HG03103 (cell line): ENCODE measurements around the gene BICDL1.
"Not testable (repeated sequence)": the region's sequence is repeated elsewhere in the genome, so short reads cannot be mapped to it uniquely, and the experiment has no call there.

ENCODE experiments used
- ATAC-seq: cut with Tn5 transposase; IDR thresholded peaks from one replicate; pipeline ENCODE4 v1.9.1; 2021; ENCODE audit warnings: low read depth; ENCODE audit not compliant: unreplicated experiment

The BICDL1 gene

GRCh38 chr12:119998471-119999245, 9.6 kb downstream of the BICDL1 start:
- ATAC-seq = no peak

DNA sequence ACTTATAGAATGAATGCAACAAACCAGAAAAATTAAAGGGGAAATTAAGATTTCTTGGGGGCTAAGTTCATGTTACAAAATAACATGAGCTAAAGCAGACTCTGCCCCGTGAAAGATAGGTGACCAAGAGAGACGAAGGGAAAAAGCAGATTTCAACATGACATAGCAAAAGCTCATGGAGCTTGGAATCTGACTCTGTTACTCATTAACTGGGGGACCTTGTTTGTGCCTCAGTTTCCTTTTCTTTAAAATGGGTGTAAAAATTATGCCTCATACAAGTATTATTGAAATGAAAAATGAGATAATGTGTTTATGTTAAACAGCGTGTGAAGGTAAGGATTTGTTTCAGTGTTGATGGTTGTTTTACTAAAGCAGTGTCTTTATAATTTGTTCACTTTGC, 11.5 kb downstream of the BICDL1 start:
- no peak for ATAC-seq

DNA sequence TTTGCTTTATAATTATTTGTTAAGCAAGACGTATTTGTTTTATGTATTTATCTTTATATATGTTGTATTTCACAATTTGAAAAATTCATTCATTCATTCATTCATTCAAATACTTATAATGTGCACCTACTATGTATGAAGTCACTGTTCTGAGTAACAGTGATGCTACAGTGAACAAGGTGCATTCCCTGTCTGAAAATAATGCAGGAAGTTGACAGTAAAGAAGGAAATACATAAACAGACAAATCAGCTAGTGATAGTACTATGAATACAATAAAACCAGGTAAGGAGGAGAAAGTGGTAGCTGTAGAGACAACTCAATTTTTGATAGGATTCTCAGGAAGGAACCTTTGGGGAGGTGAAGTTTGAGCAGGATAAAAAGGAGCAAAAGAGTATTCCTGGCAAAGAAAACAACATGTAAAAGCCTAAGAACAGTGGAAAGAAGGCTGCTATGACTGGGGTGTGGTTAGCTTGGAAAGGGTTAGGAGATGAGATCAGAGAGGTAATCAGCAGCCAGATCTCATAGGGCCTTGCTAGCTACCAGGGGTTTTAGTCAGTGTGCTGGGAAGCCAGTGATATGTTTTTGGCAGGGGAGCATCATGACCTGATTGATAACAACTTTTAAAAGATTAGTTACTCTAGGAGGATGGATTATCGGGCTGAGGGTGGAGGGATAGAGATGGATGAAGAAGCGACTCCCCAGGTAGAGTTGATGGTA, 17.4 kb downstream of the BICDL1 start:
- no peak for ATAC-seq

DNA sequence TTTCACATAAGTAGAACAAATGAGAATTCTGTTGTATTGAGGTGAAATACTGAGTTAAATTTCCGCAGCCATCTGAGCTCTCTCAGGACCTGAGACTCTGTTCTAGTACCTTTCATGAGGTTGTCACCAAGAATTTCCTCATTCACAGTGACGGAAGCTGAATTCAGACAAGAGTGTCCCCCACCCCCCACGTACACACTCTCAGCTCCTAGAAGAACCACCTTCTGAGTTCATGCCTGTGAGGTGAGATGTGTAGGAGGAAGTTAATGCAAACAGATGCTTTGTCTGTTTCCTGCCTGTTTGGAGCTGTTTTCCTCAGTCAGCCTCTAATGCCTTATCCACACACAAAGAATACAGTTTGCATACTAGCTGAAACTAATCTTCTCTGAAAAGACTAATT, 18.2 kb downstream of the BICDL1 start:
- ATAC-seq = no peak

DNA sequence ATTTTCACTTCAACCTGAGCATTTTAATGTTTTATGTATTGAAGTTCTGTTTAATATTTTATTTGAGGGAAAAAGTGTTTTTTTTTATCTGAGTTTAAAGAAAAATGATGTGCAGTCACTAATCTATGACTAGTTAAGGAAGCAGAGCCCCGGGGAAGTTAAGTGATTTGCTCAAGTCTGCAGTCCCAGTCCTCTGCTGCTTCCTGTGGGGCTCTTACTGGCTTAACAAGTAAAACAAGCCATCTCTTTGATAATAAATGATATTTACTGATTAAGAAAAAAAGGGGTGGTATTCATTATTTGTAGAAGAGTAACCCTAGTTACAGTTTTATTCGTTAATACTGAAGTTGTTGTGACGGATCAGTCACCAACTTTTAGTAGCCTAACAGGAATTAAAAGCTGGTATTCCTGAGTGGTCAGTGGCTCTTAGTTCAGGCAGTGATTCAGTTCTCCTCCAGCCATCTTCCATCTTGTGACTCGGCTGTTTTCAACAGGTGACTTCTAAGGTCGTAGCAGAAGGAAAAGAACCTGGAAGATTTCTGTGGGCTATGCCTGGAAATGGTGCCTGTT, 21.7 kb downstream of the BICDL1 start:
- ATAC-seq = no peak

- peak; percentile 66 for ATAC-seq
Measured at GRCh38 chr12:120012067-120012621, 23.1 kb downstream of the BICDL1 start.

DNA sequence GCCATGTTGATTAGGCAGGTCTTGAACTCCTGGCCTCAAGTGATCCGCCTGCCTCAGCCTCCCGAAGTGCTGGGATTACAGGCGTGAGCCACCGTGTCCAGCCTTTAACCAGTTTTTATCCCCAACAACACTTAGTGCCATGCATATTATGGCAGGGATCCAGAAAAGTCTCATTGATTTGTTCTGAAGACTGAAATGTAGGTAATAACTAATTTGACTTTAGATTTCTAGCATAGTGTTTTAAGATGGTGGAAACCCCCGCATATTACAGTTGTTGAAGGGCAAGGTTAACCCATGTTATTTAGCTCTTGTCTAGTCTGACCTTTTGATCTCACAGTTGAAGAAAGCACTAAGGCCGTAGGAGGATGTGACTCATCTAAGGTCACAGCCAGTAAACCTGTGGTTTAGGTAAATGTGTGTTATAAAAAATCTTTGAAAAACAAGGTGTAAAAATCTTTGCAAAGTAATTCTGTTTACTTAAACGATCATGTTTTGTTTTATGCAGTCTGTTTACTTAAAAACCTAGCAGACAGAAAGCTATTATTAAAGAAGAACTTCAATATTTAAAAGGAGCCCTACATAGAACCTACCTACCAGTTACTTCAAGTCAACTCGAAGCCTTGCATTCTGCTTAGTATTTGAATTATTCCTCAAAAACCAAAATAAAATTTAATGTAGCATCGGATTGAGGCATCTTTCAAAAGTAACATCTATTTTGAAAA, 24.8 kb downstream of the BICDL1 start:
- peak; percentile 67 for ATAC-seq

- ATAC-seq = not testable (repeated sequence)
Measured at GRCh38 chr12:120014381-120014735, 25.3 kb downstream of the BICDL1 start.

- no peak for ATAC-seq
Measured at GRCh38 chr12:120015313-120015712, 26.3 kb downstream of the BICDL1 start.

DNA sequence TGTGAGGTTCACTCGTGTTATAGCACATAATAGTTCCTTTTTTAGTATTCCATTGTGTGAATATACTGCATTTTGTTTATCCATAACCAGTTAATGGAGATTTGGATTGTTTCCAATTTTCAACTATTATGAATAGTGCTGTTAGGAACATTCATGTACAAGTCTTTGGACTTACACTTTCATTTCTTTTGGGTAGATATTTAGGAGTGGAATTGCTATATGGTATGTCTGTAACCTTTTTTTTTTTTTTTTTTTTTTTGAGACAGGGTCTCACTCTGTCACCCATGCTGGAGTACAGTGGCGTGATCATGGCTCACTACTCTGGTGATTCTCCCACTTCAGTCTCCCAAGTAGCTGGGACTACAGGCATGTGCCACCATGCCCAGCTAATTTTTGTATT, 27.2 kb downstream of the BICDL1 start:
- not testable (repeated sequence) for ATAC-seq

DNA sequence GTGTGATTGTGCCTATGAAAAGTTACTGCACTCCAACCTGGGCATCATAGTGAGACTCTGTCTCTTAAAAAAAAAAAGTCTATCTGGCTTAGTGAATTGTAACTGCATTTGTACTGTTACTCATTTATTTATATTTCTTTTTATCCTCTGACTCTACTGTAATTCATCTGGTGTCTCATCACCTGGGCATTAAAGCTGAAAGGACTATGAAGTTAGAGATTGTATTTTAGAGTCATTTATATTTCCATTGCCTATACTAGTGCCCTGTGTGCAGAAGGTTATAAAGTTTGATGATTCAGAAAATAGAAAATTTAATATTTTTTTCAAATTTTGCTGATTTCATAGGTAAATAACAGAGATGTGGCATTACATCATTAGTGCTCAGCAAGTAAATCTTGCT, 30.2 kb downstream of the BICDL1 start:
- no peak for ATAC-seq

GRCh38 chr12:120019938-120020337, 30.9 kb downstream of the BICDL1 start:
- no peak for ATAC-seq

GRCh38 chr12:120024193-120024592, 35.2 kb downstream of the BICDL1 start:
- no peak for ATAC-seq

GRCh38 chr12:120025640-120026039, 36.6 kb downstream of the BICDL1 start:
- no peak for ATAC-seq

GRCh38 chr12:120032242-120032641, 43.2 kb downstream of the BICDL1 start:
- no peak for ATAC-seq

DNA sequence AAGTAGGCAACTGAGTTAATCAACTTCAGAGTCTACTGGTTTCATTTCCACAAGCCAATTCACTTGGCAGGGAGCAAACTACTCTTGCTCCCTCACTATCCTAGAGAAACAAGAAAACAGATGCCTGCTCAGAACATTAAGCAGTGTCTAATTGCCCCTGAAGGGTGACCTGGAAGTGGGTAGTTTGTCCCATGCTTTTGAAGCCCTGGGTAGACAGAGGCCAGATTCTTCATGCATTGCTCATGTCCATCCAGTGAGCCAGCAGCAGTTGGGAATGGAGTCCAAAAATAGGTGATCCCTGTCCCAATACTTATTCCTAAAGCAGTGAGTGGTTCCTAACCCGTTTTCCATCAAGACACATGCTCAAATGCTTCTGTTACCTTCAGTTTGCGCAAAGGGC, 48.8 kb downstream of the BICDL1 start:
- ATAC-seq = no peak

GRCh38 chr12:120039711-120040110, 50.7 kb downstream of the BICDL1 start:
- ATAC-seq = no peak

DNA sequence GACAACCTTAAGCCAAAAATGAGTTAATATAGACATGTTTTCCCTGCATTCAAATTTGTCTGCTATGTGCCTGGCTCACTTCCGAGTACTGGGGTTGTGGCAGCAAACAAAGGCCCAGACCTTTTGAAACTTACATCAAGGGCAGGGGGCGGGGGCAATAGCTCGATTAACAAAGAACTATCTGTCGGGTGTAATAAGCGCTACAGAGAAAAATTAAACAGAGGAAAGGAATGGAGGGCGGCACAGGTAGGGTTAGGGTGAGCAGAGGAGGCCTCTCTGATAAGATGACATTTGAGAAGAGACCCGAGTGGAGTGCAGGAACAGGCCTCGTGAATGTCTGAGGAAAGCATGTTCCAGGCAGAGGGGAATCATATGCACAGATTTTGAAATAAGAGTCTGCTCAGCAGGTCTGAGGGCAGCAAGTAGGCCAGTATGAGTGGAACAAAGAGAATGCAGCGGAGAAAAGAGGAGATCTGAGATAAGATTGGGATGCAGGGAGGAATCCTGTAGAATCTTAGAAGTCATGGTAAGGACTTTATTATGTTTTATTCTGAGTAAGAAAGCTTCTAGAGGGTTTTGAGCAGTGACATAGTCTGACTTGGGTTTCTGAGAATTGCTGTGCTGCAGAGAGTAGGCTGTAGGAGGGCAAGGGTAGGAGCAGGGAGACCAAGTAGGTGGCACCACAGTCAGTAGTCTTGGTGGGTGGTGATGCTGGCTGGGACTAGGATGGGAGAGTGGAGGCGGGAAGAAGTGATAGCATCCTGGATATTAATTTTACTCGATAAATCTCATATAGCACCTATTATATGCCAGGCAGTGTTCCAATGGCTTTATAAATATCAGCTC, 52.6 kb downstream of the BICDL1 start:
- no peak for ATAC-seq

DNA sequence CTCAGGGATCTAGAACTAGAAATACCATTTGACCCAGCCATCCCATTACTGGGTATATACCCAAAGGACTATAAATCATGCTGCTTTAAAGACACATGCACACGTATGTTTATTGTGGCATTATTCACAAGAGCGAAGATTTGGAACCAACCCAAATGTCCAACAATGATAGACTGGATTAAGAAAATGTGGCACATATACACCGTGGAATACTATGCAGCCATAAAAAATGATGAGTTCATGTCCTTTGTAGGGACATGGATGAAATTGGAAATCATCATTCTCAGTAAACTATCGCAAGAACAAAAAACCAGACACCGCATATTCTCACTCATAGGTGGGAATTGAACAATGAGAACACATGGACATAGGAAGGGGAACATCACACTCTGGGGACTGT, 56.3 kb downstream of the BICDL1 start:
- not testable (repeated sequence) for ATAC-seq

GRCh38 chr12:120047072-120047471, 58.0 kb downstream of the BICDL1 start:
- no peak for ATAC-seq
